ENCODE results near the gene EFEMP1.

DNA sequence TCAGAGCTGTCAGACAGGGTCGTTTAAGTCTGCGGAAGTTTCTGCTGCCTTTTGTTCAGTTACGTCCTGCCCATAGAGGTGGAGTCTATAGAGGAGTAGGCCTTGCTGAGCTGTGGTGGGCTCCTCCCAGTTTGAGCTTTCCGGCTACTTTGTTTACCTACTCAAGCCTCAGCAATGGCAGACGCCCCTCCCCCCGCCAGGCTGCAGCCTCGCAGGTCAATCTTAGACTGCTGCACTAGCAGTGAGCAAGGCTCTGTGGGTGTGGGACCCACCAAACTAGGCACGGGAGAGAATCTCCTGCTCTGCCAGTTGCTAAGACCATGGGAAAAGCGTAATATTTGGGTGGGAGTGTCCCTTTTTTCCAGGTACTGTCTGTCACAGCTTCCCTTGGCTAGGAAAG, 86.5 kb downstream of the EFEMP1 start:
- TF ChIP-seq POLR2A (IDR thresholded peaks at IDR 0.05), result no peak
- TF ChIP-seq, protein P1, sequence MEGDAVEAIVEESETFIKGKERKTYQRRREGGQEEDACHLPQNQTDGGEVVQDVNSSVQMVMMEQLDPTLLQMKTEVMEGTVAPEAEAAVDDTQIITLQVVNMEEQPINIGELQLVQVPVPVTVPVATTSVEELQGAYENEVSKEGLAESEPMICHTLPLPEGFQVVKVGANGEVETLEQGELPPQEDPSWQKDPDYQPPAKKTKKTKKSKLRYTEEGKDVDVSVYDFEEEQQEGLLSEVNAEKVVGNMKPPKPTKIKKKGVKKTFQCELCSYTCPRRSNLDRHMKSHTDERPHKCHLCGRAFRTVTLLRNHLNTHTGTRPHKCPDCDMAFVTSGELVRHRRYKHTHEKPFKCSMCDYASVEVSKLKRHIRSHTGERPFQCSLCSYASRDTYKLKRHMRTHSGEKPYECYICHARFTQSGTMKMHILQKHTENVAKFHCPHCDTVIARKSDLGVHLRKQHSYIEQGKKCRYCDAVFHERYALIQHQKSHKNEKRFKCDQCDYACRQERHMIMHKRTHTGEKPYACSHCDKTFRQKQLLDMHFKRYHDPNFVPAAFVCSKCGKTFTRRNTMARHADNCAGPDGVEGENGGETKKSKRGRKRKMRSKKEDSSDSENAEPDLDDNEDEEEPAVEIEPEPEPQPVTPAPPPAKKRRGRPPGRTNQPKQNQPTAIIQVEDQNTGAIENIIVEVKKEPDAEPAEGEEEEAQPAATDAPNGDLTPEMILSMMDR (IDR thresholded peaks at IDR 0.05), result no peak

Data from esophagus squamous epithelium (tissue), 4 donors.